ENCODE results near the gene CHST8.
A peak's percentile ranks its signal among the peaks of the same experiment; 100 is the strongest.

DNA sequence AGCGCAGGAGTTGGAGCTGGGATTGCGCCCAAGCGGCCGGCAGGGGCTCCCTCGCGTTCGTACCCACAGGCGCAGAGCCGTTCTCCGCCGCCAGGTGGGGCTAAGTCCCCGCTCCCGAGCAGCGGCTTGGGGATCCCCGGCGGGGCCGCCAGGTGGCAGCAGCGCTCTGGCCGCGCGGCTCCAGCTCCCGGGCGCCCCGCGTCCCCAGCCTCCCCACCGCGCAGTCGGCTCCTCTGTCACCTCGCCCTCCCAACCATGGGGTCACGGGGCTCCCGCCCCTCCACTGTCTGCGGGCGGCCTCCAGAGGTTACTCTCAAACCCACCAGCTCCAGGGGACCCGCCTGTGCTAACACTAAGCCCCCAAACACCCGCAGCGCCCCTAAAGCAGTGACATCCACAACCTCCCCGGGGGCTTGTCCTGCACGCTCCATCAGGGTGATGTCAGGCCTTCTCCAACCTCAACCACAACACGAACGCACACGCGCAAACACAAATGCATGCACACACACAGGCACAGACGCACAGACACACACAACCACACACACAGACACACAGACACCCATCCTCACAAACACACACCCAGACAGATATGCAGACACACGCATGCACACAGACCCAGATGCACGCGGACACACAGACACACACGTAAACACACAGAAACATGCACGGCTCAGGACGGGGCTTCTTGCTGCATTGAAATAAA is 156.5 kb downstream of the CHST8 start:
- TF ChIP-seq, protein P1, sequence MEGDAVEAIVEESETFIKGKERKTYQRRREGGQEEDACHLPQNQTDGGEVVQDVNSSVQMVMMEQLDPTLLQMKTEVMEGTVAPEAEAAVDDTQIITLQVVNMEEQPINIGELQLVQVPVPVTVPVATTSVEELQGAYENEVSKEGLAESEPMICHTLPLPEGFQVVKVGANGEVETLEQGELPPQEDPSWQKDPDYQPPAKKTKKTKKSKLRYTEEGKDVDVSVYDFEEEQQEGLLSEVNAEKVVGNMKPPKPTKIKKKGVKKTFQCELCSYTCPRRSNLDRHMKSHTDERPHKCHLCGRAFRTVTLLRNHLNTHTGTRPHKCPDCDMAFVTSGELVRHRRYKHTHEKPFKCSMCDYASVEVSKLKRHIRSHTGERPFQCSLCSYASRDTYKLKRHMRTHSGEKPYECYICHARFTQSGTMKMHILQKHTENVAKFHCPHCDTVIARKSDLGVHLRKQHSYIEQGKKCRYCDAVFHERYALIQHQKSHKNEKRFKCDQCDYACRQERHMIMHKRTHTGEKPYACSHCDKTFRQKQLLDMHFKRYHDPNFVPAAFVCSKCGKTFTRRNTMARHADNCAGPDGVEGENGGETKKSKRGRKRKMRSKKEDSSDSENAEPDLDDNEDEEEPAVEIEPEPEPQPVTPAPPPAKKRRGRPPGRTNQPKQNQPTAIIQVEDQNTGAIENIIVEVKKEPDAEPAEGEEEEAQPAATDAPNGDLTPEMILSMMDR (IDR thresholded peaks at IDR 0.05) = peak in 6 of 7 experiments; percentile 98 to 100 (median 100)
- no peak for TF ChIP-seq POLR2A (IDR thresholded peaks at IDR 0.05)
- TF ChIP-seq POLR2AphosphoS5 (IDR thresholded peaks at IDR 0.05) = peak; percentile 10 to 23 (median 11)
- no peak for TF ChIP-seq EP300 (IDR thresholded peaks at IDR 0.05)
